Fibroblast of skin of abdomen (primary cell): Measurements from ENCODE around the gene RNF144B.
"Not testable (repeated sequence)": the region's sequence is repeated elsewhere in the genome, so short reads cannot be mapped to it uniquely, and the experiment has no call there.

ENCODE experiments used
- DNase-seq: peaks from one replicate; pipeline ENCODE4 v3.0.0-alpha.2; 2013

The RNF144B gene

GRCh38 chr6:18409602-18410001 lies 22.5 kb downstream of the RNF144B start:
- not testable (repeated sequence) for DNase-seq

DNA sequence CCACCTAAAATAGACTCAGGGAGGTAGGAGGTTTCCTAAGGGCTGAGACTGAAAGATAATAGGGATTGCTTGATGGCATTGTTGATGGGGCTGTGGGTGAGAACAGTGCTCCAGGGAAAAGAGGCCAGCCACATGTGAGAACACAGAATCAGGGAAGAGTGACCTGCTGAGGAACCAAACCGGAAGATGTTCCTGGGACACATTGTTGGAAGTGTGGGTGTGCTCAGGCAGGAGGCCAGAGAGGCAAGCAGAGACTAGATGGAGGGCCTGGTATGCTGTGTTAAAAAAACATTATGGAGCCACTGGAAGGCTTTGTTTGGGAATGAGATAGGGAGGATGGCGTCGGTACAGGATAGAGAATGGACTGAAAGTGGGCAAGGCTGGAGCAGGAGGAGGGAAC lies 23.3 kb downstream of the RNF144B start:
- DNase-seq: no peak

DNA sequence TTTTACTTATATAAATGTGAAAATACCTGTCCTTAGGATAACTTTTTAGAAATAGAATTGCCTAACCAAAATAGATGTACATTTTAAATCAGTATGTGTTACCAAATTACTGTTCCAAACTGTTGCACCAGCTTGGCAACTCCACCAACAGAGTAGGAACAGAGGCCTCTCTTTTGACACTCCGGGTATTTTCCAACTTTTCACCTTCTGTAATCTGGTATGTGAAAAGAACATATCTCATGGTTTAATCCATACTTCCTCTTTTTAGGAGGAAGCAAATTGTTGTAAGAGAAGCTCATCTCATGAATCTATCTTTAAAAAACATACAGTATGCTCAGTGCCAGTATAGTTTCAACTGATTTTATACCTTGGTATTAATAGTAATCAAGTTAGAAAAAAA lies 24.9 kb downstream of the RNF144B start:
- DNase-seq: no peak

DNA sequence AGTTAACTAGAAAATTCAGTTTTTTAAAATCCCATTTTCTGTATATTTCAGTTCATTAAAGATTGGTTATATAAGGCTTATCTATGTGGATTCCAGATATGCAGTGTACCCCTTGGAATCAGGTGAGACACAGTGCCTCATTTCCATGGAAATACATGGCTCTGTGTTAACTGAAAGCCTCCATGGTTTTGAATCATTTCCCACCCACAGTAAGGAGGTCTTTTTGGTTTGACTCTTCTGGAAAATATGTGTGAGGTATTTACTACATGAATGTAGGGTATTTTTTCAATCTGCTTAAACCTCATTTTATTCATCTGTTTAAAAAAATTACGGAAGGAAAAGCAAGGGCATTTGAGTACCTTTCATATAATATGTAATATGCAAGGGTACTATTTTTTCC lies 25.5 kb downstream of the RNF144B start:
- peak; percentile 72 for DNase-seq

GRCh38 chr6:18413381-18413780 lies 26.2 kb downstream of the RNF144B start:
- DNase-seq: no peak

DNA sequence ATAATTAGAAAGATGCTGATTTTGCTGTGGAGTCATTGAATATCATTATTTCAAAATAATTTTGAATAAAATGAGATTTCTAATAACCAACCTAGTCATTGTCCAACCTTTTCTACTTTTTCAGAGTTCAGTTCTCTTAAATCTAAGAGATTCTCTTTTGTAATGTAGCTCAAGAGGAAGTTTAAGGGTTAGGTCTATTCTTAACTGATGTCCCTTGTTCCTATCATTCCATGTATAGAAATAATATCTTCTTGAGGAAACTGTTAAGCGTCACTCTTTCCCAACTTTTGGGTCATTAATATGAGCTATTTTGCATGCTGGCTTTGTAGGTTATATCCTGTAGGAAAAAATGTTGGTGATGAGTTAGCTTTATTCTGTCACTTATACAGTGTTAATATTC lies 27.0 kb downstream of the RNF144B start:
- DNase-seq: no peak

GRCh38 chr6:18415207-18415606 lies 28.1 kb downstream of the RNF144B start:
- DNase-seq: no peak

DNA sequence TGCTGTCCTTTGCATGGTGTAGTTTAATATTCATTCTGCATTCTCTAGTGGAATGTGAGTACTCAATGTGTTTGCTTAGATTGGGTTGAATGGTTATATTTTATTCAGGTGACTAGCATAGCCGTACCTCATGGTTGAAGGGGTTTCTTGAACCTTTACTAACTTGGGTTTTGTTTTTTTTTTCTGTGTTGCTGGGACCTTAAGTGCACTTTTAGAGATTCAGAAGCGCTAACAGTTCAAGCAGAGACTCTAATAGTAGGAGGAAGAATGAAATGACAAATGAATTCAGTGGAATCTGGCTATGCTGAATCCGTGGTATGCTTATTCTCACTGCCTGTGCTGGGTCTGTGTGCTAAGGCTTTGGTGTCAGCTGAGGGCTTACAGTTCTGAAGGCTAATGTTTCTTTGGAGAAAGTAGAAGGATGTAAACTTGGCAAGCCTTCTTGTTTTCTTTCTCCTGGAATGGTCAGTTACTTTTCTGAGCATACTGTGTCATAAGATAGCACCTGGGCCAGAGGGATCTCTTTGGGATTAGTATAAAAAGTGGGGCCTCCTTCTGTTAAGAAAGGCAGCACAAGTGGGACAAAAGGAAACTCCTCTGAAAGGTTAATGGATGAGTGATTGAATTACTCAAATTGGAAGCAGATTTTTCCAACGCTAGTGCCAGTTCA lies 28.7 kb downstream of the RNF144B start:
- peak; percentile 65 for DNase-seq

GRCh38 chr6:18416341-18416679 lies 29.2 kb downstream of the RNF144B start:
- DNase-seq: no peak

DNA sequence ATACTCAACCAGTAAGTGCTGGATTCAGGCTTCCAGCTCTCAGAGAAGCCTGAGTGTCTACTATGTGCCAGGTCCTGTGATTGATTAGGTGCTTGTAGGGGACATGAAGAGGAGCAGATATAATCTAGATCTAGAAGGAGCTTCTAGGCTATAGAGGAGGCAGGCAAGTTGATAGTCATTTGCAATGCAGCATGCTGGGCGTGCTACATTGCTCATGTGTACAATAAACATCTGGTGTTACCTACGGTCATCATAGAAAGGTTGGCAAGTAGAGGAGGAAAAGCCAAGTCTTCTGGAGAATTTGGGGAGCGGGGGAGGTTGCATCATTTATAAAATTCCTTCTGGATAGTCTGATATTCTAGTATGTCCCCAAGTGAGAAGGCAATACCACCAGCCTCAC lies 33.2 kb downstream of the RNF144B start:
- no peak for DNase-seq

- DNase-seq: no peak
Observed at GRCh38 chr6:18422136-18422535, 35.0 kb downstream of the RNF144B start.

GRCh38 chr6:18423426-18423825 lies 36.3 kb downstream of the RNF144B start:
- no peak for DNase-seq

GRCh38 chr6:18424201-18424600 lies 37.1 kb downstream of the RNF144B start:
- DNase-seq: no peak

- no peak for DNase-seq
Observed at GRCh38 chr6:18425218-18425617, 38.1 kb downstream of the RNF144B start.

DNA sequence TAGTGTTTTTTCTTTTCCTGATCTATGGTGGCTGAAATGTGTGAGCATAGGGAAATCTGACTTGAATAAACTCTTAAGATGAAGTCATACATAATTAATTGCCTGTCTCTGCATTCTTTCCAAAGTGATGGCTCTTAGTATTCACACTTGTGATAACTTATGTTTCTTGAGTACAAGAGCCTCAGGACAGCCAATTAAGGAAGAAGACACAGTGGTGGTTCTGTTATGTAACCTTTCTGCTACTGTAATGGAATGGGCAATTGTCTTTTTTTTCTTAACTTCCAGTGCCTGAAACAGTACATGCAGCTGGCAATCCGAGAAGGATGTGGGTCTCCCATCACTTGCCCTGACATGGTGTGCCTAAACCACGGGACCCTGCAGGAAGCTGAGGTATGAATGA lies 40.1 kb downstream of the RNF144B start:
- peak; percentile 37 for DNase-seq

GRCh38 chr6:18429655-18430297 lies 42.6 kb downstream of the RNF144B start:
- no peak for DNase-seq

DNA sequence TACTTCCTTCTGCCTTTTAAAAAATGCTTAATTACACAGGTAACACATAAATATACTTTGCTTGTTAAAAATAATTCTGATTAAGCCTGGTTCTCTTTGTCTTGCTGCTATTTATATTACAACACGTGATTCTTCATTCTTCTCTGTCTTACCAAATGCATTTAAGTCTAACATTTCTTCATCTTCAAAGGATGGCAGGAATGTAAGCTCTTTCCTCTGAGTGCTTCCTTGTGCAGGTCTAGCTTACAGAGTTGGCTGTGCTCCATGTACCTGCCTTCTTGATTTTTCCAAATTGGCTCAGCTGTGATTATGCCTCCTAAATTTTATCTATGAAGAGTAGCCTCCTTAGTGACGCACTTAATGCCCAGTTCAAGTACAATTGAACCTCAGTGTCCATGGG lies 44.4 kb downstream of the RNF144B start:
- no peak for DNase-seq

DNA sequence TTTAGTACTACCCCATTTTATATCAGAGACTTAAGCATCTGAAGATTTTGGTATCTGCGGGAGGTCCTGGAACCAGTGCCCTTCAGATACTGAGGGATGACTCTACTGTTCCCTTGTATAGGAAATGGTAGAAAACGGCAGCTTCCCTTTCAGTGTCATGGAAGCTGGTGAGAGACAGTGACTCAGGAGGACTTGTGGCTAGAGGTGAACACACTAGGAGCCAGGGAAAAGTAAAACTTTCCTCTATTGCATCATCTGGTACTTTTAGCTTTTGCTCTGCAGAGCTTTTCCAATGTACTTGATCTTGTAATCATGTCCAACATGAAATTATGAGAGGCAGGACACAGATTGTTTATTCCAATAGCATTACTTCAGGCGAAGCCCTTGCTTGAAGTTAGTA lies 45.0 kb downstream of the RNF144B start:
- DNase-seq: peak; percentile 51

- no peak for DNase-seq
Observed at GRCh38 chr6:18432619-18433018, 45.5 kb downstream of the RNF144B start.

DNA sequence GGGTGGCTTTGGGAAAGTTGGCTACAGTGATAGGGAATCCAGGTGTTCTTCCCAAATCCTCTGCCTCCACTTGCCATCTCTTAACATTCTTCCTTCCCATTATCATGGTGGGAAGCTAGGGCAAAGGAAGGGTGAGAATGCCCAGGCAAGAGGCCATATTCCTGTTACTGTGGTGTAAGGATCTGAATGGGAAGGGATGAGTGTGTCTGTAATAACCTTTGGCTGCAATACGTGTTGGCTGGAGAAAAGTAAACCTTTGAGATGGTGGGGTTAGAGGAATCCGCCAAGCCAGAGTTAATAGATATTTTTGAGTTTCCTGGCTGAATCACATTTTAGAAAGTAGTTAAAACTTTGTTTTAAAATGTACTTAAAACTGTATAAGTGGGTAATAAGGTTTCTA lies 45.9 kb downstream of the RNF144B start:
- DNase-seq: no peak

DNA sequence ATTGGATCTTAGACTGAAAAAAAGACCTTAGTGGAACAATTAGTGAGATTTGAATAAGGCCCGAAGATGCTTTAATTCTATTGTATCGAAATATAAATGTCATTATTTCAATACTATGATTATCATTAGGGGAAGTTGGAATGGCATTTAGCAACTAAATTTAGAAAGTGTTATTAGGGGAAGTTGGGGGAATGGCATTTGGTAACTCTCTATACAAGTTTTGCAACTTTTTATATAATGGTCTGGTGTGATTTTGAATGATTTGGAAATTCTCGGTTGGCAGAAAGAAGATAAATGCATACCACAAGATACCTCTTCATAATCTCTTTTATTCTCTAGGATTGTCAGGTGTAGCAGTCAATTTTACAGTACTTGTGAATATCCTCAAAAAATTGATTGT lies 49.2 kb downstream of the RNF144B start:
- no peak for DNase-seq

GRCh38 chr6:18439581-18439980 lies 52.4 kb downstream of the RNF144B start:
- no peak for DNase-seq

DNA sequence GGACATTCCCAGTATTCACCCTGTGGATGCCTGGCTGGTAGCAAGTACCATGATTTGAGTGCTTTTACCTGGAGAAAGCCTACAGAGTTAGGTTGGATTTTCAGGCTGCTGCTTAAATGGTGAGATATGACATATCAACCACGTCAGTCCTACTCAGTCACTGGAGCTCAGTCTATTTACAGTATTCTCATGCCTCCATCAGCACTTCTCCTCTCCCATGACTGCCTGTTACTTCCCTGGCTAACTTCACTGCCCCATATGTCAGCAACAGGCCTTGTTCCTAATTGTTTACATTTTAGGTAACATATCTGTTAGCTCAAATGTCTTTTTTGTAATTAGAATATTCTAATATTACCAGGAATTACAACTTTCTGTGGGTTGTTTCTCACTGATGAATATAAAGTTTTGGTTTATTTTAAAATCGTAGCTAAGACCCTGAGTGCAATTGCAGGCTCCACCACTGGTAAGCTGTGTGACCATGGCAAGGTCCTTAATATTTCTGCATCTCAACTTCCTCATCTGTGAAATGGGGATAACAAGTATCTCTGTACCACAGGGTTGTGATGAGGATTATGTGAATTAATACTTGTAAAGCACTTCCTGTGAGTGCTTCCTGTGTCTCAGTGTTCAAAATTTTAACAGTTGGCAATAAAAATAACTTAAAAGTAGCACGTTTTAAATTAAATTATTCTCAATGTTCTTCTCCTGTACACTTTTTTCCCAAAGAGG lies 54.3 kb downstream of the RNF144B start:
- no peak for DNase-seq

DNA sequence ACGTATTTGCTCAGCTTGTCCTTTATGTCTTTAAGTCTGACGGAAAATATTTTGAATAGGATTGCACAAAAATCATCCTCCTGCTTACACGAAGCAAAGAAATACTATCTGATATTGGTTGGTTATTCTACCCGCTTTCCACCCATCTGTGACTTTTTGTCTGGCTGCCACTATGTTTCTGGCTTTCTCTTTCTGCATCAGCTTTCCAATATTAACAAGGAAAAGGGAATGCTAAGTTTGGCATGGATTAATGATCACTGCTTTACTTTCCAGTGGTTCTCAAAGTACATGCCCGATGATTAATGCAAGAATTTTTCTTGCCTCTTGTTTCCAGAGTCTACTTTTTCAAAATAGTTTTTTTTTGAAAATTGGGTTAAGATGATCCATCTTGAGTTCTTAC lies 57.0 kb downstream of the RNF144B start:
- DNase-seq: no peak
